Brain microvascular endothelial cell (primary cell): ENCODE data around the gene TICRR.

ENCODE experiments used
- DNase-seq: peaks from one replicate; pipeline ENCODE4 v3.0.0-alpha.2; 2020
- H3K27ac ChIP-seq: fragments of 250-450 bp; sonication (Bioruptor Pico); 2 replicates; pipeline ENCODE4 v1.5.1; 2020; ENCODE audit warnings: mild to moderate bottlenecking, moderate library complexity
- H3K27me3 ChIP-seq: fragments of 250-450 bp; sonication (Bioruptor Pico); replicated peaks from 2 replicates; pipeline ENCODE4 v1.5.1; 2020; ENCODE audit warnings: mild to moderate bottlenecking
- H3K36me3 ChIP-seq: fragments of 250-450 bp; sonication (Bioruptor Pico); replicated peaks from 2 replicates; pipeline ENCODE4 v1.5.1; 2020; ENCODE audit warnings: mild to moderate bottlenecking
- H3K4me3 ChIP-seq: 2 replicates; pipeline ENCODE4 v1.5.1; 2011; ENCODE audit warnings: low read depth, mild to moderate bottlenecking, control low read depth, low read length, moderate library complexity
- in situ Hi-C: cut with HindIII; loops from 2 replicates; pipeline ENCODE4 v1.10.0; 2017; ENCODE audit warnings: low sequenced_read_pairs, low pct_ligation_motif_present
- TF ChIP-seq, protein P1 (sequence below): IDR thresholded peaks from 2 replicates; pipeline ENCODE4 v1.5.1; 2011; ENCODE audit warnings: low read depth, mild to moderate bottlenecking, moderate library complexity, low read length, control low read depth, inconsistent platforms; ENCODE audit errors: missing control alignments

Gene TICRR

DNA sequence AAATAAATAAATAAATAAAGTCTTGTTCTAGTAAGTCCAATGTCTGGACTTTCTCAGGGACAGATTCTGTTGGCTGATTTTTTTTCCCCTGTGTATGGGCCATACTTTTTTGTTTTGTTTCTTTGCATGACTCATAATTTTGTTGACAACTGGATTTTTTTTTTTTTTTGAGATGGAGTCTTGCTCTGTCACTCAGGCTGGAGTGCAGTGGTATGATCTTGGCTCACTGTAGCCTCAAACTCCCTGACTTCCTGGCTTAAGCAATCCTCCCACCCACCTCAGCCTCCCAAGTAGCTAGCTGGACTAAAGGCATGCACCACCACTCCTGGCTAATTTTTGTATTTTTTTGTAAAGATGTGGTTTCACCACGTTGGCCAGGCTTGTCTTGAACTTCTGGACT, 38.9 kb downstream of the TICRR start:
- TF ChIP-seq, protein P1, sequence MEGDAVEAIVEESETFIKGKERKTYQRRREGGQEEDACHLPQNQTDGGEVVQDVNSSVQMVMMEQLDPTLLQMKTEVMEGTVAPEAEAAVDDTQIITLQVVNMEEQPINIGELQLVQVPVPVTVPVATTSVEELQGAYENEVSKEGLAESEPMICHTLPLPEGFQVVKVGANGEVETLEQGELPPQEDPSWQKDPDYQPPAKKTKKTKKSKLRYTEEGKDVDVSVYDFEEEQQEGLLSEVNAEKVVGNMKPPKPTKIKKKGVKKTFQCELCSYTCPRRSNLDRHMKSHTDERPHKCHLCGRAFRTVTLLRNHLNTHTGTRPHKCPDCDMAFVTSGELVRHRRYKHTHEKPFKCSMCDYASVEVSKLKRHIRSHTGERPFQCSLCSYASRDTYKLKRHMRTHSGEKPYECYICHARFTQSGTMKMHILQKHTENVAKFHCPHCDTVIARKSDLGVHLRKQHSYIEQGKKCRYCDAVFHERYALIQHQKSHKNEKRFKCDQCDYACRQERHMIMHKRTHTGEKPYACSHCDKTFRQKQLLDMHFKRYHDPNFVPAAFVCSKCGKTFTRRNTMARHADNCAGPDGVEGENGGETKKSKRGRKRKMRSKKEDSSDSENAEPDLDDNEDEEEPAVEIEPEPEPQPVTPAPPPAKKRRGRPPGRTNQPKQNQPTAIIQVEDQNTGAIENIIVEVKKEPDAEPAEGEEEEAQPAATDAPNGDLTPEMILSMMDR: no peak

DNA sequence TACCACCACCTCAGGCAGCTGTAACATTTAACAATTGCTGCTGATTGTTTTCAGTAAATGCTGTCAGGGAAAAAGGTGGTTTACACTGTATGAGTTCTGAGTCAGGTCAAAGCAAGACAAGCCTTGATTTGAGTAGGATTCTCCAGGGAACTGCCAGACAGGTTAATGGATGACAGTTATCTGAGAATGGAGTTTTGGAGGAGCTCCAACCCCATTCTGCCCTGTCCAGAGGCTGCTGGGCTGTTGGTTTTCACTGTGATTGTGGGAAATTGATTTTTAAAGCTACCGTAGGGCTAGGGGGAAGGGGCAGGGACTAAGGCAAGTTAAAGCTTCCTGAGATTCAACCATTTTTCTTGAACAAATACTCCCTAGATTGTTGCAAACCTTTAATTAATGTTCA, 39.9 kb downstream of the TICRR start:
- in situ Hi-C loops: no loop called here
- no peak overlapping the region for H3K4me3 ChIP-seq
- H3K27ac ChIP-seq: no peak overlapping the region
- TF ChIP-seq, protein P1: no peak
- no peaks in the 10 kb centered on the region for H3K36me3 ChIP-seq
- H3K27me3 ChIP-seq: no peaks in the 10 kb centered on the region
- DNase-seq: no peak

More for the DNA sequence above, 38.9 kb downstream of the TICRR start:
- no peak for DNase-seq
- Histone ChIP-seq H3K4me3 (no peak overlapping the region), H3K27me3 (no peaks in the 10 kb centered on the region), H3K27ac (no peak overlapping the region), H3K36me3 (no peaks in the 10 kb centered on the region)
- in situ Hi-C loops: no loop called here

DNA sequence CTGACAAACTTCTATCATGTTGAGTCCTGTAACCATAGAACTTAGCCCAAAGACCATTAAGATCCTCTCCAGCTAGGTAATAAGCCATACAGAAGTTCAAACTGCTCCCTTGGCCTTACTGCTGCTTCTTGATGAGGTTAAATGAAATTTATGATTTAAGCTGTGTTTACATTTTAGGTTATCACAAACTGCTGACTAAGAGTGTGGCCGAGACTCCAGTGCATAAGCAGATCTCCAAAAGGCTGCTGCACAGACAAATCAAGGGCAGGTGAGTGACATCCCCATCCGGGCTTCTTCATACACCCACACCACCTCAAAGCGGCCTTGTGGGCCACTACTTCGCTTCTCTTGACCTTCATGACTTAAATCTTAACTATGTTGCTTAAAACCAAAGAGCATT, 41.0 kb downstream of the TICRR start:
- Histone ChIP-seq H3K27me3 (no peaks in the 10 kb centered on the region), H3K4me3 (no peak overlapping the region), H3K27ac (no peak overlapping the region), H3K36me3 (no peaks in the 10 kb centered on the region)
- no peak for DNase-seq
- TF ChIP-seq, protein P1: no peak
- in situ Hi-C loops: no loop called here

DNA sequence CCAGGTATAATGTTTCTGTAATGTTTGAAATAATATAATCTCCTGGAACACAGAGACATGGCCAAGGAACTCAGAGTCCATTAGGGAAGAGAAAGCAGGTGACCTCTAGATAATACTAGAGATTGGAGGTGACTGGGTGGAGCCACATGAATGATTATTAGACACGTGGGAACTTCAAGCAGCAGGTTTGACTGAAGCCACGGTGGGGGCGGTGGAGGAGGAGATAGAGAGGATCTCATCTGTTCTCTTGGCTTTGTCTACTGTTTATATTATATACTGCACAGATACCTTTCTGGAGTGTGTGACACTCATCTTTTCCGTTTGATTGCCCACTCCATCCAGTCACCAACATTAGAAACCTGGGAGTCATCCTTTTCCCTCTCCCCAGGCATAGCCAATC, 46.3 kb downstream of the TICRR start:
- in situ Hi-C loops: no loop called here
- DNase-seq: no peak
- no peak overlapping the region for H3K4me3 ChIP-seq
- TF ChIP-seq, protein P1: no peak
- H3K27me3 ChIP-seq: no peaks in the 10 kb centered on the region
- H3K27ac ChIP-seq: no peak overlapping the region
- H3K36me3 ChIP-seq: peaks cover 14% of the 10 kb centered on the region

DNA sequence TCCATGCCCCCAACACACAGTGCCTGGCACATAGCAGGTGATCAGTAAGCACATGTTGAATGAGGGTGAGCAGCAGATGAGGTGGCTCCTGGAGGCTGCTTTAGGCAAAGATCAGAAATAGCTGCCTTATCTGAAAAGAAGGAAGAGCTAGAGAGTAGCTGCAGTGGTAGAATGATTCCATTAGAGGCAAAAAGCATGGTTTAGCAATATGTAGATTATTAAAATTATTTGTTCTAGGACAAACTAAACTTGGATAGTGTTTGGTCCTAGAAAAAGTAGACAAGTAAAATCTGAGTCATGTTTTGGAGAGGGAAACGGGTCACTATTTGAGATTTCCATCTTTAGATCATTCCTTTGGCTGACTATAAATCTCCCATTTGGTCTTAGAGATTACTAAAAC, 47.9 kb downstream of the TICRR start:
- Histone ChIP-seq H3K27me3 (no peaks in the 10 kb centered on the region), H3K36me3 (peaks cover 29% of the 10 kb centered on the region), H3K4me3 (no peak overlapping the region), H3K27ac (no peak overlapping the region)
- no peak for DNase-seq
- TF ChIP-seq, protein P1: no peak
- in situ Hi-C loops: no loop called here

DNA sequence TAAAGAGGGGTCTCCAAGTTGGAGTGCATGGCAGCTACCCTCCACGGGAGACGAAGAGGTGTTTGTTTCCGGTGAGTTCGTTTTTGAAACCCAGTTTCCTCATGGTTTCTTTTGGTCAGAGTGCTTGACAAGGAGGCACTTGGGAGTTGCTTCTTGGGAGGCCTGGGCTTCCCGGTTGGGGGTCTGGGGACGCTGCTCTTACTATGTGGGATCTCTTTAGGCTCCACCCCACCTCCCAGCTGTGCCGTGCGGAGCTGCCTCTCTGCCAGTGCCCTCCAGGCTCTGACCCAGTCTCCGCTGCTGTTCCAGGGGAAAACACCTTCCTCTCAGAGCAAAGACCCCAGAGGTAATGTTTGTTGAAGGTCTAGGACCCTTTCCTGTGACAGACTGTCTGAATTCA, 50.4 kb downstream of the TICRR start:
- no peak for DNase-seq
- TF ChIP-seq, protein P1: no peak
- H3K4me3 ChIP-seq: no peak overlapping the region
- H3K27ac ChIP-seq: no peak overlapping the region
- in situ Hi-C loops: no loop called here
- H3K36me3 ChIP-seq: peaks cover 48% of the 10 kb centered on the region
- no peaks in the 10 kb centered on the region for H3K27me3 ChIP-seq
